BJ (cell line): Measurements from ENCODE around the gene NTF3. TPM values are rescaled to one million over a fixed set of nuclear protein-coding genes. Genes with fewer than 3 reads are reported as not detected.

Experiments
- CTCF ChIA-PET: fragments of 350-600 bp; formaldehyde crosslinking; extraction: SDS; loops from one replicate; lab custom pipeline; 2021; ENCODE audit warnings: antibody characterized with exemption, inconsistent platforms; lab: Yijun Ruan, JAX
- POLR2A ChIA-PET: fragments of 300-600 bp; sonication (Branson Sonifier 250); formaldehyde crosslinking; extraction: SDS; loops from one replicate; lab custom pipeline; 2021; ENCODE audit warnings: antibody characterized with exemption; lab: Charles Lee
- DNase-seq: peaks from one replicate; pipeline ENCODE4 v3.0.0-alpha.2; 2011; ENCODE audit warnings: low read depth
- H3K27me3 ChIP-seq: 2 replicates; pipeline ENCODE4 v1.6.0; 2011; ENCODE audit warnings: low read length; ENCODE audit not compliant: control insufficient read depth, insufficient read depth
- H3K36me3 ChIP-seq: 2 replicates; pipeline ENCODE4 v1.5.1; 2011; ENCODE audit warnings: low read length; ENCODE audit not compliant: control insufficient read depth, insufficient read depth
- H3K4me3 ChIP-seq: 2 replicates; pipeline ENCODE4 v1.5.1; 2011; ENCODE audit warnings: low read depth, mild to moderate bottlenecking, control low read depth, low read length
- CTCF ChIP-seq: IDR thresholded peaks from 2 replicates; pipeline ENCODE4 v1.5.1; 2011; ENCODE audit warnings: low read depth, mild to moderate bottlenecking, control low read depth, inconsistent platforms, low read length, moderate library complexity; ENCODE audit not compliant: insufficient read depth
- polyA plus RNA-seq: library from polyadenylated mRNA; depleted of rRNA; stranded (reverse); fragments of >200 nt; gene quantifications from 2 replicates; pipeline ENCODE4 v1.2.3, GENCODE V29; 2011

Gene NTF3
- polyA plus RNA-seq, 1 experiment, result 12.5 TPM

DNA sequence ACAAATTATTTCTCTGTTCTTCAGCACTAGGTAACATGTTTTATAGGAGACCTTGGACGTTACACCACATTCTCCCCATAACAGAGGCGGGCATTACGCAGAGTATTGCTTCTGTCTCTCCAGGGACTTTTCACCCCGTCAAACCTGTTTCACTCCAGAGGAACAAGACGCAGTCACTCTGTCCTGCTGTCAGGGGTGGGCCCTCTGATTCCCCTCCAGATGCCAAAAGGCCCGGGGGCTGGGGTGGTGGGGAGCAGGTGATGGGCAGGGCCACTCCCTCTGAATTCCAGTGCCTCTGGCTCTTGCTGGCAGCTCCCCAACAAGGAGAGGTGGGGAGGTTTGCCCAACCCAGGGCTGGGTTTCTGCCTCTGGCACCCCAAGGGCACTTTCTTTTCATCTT, 71.9 kb downstream of the NTF3 start:
- ChIA-PET POLR2A (interaction anchor here (0.5 kb wide), 1 partner anchor 507 kb away, joined by 3 read pairs; no protein-coding TSS in a partner anchor), CTCF (interaction anchor here (0.9 to 1.2 kb wide), 2 partner anchors 145 to 370 kb away, joined by 3 to 4 read pairs; no protein-coding TSS in a partner anchor)
- Histone ChIP-seq H3K36me3 (no peaks in the 10 kb centered on the region), H3K4me3 (no peak overlapping the region), H3K27me3 (no peaks in the 10 kb centered on the region)
- no peak for DNase-seq
- no peak for TF ChIP-seq CTCF

- ChIA-PET CTCF (interaction anchor here (1.2 kb wide), 1 partner anchor 144 kb away, joined by 4 read pairs; no protein-coding TSS in a partner anchor), POLR2A (no interaction called here)
- H3K36me3 ChIP-seq, result no peaks in the 10 kb centered on the region
- H3K27me3 ChIP-seq, result no peaks in the 10 kb centered on the region
- H3K4me3 ChIP-seq, result no peak overlapping the region
- DNase-seq, result no peak
- TF ChIP-seq CTCF, result no peak
Observed at GRCh38 chr12:5505116-5505515, 73.2 kb downstream of the NTF3 start.

DNA sequence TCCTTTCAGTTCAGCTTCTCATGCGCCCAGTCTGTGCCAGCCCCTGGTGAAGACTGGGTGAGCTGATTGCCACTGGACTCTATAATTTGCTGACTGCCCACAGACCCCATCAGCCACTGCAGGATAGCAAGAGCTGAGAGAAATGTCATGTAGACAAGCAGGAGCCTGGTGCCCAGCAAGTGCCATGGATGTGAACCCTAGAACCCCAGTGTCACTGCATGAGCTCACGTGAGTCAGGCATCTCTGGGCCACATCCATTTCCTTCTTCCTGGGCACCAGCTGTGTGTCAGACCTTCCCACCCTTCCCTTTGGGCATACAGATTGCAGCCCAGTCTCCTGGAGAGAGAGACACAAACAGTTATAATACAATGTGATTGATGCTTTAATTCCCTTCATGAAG, 73.8 kb downstream of the NTF3 start:
- no peaks in the 10 kb centered on the region for H3K36me3 ChIP-seq
- TF ChIP-seq CTCF, result no peak
- H3K4me3 ChIP-seq, result no peak overlapping the region
- POLR2A ChIA-PET, result no interaction called here
- no peak for DNase-seq
- CTCF ChIA-PET, result interaction anchor here (0.8 to 1.5 kb wide), 3 partner anchors 11 to 67 kb away, joined by 3 to 5 read pairs (median 3); no protein-coding TSS in a partner anchor
- H3K27me3 ChIP-seq, result no peaks in the 10 kb centered on the region

DNA sequence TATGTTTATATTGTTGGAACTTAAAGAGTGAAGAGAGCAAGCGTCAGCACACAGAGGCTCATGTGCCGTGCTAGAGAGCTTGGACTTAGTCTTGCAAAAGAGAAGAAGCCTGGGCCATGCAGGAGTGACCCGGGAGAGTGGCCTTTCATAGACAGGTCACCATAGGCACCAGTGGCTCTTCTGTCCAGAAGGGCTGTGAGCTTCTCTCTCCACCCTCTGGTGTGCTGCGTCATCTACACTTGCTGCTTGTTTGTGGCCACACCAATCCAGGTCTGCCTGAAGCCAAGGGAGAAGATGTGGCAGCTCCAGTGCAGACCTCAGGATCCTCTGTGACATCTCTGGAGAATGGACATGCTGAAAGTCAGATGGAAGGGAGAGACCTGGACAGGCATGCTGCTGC, 74.4 kb downstream of the NTF3 start:
- CTCF ChIA-PET, result interaction anchor here (0.8 to 1.5 kb wide), 5 partner anchors 10 to 142 kb away, joined by 3 to 5 read pairs (median 3); no protein-coding TSS in a partner anchor
- no peak for TF ChIP-seq CTCF
- Histone ChIP-seq H3K27me3 (no peaks in the 10 kb centered on the region), H3K4me3 (no peak overlapping the region), H3K36me3 (no peaks in the 10 kb centered on the region)
- POLR2A ChIA-PET, result no interaction called here
- no peak for DNase-seq

DNA sequence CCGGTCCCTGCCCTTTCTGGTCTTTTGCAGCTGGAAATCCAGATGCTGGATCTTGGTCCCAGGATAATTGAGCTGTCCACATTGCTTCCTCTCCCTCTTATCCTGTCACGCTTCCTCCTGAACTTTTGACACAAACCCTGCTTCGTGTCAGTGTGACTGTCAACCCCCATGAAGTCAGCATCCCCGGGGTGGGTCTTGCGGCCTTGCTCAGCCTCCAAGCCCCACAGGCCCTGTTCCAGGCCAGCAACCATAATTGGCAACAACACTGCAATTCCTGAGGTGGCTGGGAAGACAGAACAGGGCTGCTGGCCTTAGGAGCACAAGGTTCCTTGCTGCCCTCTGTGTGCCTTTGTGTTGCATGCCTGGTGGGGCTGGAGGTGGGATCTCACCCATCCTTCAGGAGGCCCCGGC, 74.9 kb downstream of the NTF3 start:
- Histone ChIP-seq H3K36me3 (no peaks in the 10 kb centered on the region), H3K4me3 (no peak overlapping the region), H3K27me3 (no peaks in the 10 kb centered on the region)
- DNase-seq, result no peak
- TF ChIP-seq CTCF, result no peak
- ChIA-PET POLR2A (no interaction called here), CTCF (interaction anchor here (0.9 to 1.5 kb wide), 4 partner anchors 9 to 142 kb away, joined by 3 to 5 read pairs (median 4); no protein-coding TSS in a partner anchor)
